ENCODE data around the gene PLPP2. TPM values are rescaled to one million over a fixed set of nuclear protein-coding genes. Genes with fewer than 3 reads are reported as not detected.
A peak's percentile ranks its signal among the peaks of the same experiment; 100 is the strongest.

PLPP2 gene
- total RNA-seq, 4 donors from 2014 or later = 2.5 to 22.2 (median 9.3) TPM

DNA sequence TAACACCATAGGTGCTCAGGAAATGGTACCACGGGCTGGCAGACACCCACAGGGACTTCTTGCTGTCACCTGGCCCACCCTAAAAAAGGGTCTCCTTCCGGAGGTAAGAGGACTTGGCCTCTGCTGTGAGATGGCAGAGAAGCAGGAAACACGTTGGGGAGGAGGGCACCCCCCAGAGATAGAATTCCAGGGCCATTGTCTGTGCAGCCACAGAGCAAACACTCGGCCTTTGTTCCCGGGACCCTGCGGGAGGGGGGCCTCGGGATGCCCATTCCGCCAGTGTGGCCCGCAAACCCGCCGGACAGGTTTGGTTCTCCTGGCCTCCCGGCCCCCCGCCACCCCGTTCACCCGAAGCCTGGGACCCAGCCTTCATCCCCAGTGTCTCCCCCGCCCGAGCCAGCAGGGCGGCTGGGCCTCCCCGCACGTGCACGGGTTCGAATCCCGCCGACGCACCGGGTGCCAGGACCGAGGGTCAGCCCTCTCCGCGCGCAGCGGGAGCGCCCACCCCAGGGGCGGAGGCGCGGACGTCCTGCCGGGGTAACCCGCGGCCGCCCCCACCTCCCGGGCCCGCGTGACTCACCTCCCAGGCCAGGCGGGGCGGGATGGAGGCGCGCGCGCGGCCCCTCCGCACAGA lies 714 bp downstream of the PLPP2 start:
- peaks cover 0 to 53% of the 10 kb centered on the region in 2 donors for H3K27me3 ChIP-seq
- WGBS, 2 donors = 3 to 6% methylated on average over 12 to 19 of the region's 51 CpGs
- peak overlapping the region in 3 of 4 donors; percentile 59 to 80 (median 66) for H3K27ac ChIP-seq

DNA sequence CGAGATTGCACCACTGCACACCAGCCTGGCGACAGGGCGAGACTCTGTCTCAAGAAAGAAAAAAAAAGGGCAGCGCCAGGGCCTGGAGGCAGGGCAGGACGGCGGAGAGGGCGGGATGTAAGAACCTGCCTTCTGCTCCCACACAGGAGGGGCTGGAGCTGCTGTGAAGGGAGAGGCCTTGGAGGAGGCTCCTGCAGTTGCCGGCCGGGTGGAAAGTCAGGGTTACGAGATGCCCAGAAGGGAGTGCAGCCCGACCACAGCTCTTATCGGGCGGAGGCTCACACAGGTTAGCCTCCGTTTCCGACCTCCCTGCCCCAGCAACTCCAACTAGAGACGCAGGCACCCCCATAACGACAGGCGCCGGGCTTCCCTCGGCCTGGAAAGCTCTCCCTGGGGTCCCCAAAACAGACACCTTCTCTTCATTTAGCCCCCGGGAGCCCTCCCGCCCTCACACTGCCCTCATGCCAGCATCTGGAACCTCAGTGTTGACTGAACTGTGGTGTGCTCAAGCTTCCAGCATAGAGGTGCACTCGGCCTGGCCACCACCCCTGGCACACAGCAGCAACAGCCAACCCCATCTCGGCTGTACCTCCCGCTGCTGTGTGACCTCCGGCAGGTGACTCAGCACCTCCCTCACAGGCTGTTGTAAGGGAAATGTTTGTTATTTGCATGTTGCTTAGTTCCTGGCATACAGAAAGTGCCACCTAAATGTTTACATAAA lies 1.4 kb downstream of the PLPP2 start:
- no peaks in the 10 kb centered on the region for H3K9me3 ChIP-seq
- TF ChIP-seq EP300 (IDR thresholded peaks at IDR 0.05) = no peak
- TF ChIP-seq POLR2A (IDR thresholded peaks at IDR 0.05) = no peak
- no peaks in the 10 kb centered on the region for H3K36me3 ChIP-seq
- H3K4me3 ChIP-seq = no peak overlapping the region
- no peak for DNase-seq (ENCODE audit: low spot score in 2 of 2)
- H3K27me3 ChIP-seq = peaks cover 0 to 49% of the 10 kb centered on the region in 2 donors
- peaks cover 0 to 26% (median 13%) of the 10 kb centered on the region in 4 donors for H3K4me1 ChIP-seq
- H3K27ac ChIP-seq = peak overlapping the region in 3 of 4 donors; percentile 59 to 80 (median 66)
- WGBS, 2 donors = 35 to 41% methylated on average over 26 of the region's 26 CpGs

More for the DNA sequence above, 714 bp downstream of the PLPP2 start:
- no peaks in the 10 kb centered on the region for H3K36me3 ChIP-seq
- H3K4me3 ChIP-seq = peak overlapping the region in 3 of 4 donors; percentile 19 to 49 (median 43)
- no peak for DNase-seq (ENCODE audit: low spot score in 2 of 2)
- TF ChIP-seq, protein P1, sequence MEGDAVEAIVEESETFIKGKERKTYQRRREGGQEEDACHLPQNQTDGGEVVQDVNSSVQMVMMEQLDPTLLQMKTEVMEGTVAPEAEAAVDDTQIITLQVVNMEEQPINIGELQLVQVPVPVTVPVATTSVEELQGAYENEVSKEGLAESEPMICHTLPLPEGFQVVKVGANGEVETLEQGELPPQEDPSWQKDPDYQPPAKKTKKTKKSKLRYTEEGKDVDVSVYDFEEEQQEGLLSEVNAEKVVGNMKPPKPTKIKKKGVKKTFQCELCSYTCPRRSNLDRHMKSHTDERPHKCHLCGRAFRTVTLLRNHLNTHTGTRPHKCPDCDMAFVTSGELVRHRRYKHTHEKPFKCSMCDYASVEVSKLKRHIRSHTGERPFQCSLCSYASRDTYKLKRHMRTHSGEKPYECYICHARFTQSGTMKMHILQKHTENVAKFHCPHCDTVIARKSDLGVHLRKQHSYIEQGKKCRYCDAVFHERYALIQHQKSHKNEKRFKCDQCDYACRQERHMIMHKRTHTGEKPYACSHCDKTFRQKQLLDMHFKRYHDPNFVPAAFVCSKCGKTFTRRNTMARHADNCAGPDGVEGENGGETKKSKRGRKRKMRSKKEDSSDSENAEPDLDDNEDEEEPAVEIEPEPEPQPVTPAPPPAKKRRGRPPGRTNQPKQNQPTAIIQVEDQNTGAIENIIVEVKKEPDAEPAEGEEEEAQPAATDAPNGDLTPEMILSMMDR (IDR thresholded peaks at IDR 0.05) = no peak
- TF ChIP-seq POLR2A (IDR thresholded peaks at IDR 0.05) (no peak), EP300 (IDR thresholded peaks at IDR 0.05) (no peak)
- peaks cover 0 to 33% (median 17%) of the 10 kb centered on the region in 4 donors for H3K4me1 ChIP-seq
- H3K9me3 ChIP-seq = no peaks in the 10 kb centered on the region

DNA sequence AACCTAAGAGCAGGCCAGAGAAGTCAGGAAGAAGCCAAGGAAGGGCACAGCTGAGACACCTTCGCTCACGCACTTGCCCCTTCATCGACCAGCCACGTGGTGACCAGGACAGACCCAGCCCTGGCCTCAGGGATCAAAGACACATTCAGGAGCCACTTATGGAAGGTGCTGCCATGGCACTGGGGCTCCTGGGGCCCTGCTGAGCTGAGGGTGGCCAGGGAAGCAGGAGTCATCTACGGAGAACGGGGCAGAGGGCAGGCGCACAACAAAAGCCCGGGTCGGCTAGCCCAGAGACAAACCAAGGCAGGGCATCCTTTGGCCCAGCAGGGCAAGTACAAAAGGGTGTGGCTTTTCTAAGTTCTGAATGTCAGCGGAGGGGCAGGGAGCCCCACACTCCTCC lies 2.3 kb downstream of the PLPP2 start:
- Histone ChIP-seq H3K4me3 (no peak overlapping the region), H3K27ac (peak overlapping the region in 2 of 4 donors; percentile 16 to 80)

DNA sequence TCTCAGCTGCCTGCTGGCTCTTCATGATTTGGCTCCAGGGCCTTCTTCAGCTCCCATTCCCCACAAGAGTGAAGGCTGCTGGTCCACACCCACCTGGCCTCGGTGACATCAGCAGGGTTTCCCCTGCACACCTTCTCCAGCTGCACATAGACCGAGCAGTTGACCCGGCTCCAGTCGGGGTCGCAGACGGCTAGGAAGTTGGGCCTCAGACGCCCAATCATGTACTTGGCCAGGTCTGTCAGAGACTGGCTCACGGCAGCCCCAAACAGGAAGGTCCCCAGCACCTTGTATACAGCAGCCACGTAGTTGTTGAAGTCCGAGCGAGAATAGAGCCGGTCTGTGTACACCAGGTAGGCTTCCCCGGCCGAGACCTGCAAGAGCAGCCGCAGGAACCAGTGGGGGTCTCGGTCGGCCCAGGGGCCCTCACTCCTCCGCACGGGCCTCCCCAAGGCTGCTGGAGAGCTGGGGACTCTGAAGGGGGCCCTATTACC lies 3.8 kb downstream of the PLPP2 start:
- no peak overlapping the region for H3K27ac ChIP-seq
- no peak for DNase-seq (ENCODE audit: low spot score in 2 of 2)
- H3K27me3 ChIP-seq = peaks cover 0 to 25% of the 10 kb centered on the region in 2 donors
- no peaks in the 10 kb centered on the region for H3K9me3 ChIP-seq
- H3K4me1 ChIP-seq = peaks cover 0 to 18% (median 5%) of the 10 kb centered on the region in 4 donors
- no peak overlapping the region for H3K4me3 ChIP-seq
- no peak for TF ChIP-seq POLR2A (IDR thresholded peaks at IDR 0.05)
- TF ChIP-seq, protein P1 (IDR thresholded peaks at IDR 0.05) = no peak
- TF ChIP-seq EP300 (IDR thresholded peaks at IDR 0.05) = no peak
- WGBS, 2 donors = 82 to 84% methylated on average over 13 to 19 of the region's 19 CpGs
- no peaks in the 10 kb centered on the region for H3K36me3 ChIP-seq

More for the DNA sequence above, 2.3 kb downstream of the PLPP2 start:
- peaks cover 0 to 18% (median 7%) of the 10 kb centered on the region in 4 donors for H3K4me1 ChIP-seq
- TF ChIP-seq, protein P1 (IDR thresholded peaks at IDR 0.05) = no peak
- peaks cover 0 to 40% of the 10 kb centered on the region in 2 donors for H3K27me3 ChIP-seq
- no peaks in the 10 kb centered on the region for H3K36me3 ChIP-seq
- WGBS, 2 donors = 71 to 82% methylated on average over 5 to 10 of the region's 10 CpGs
- H3K9me3 ChIP-seq = no peaks in the 10 kb centered on the region
- DNase-seq (ENCODE audit: low spot score in 2 of 2) = no peak

GRCh38 chr19:283395-283794 lies 7.8 kb downstream of the PLPP2 start:
- no peaks in the 10 kb centered on the region for H3K36me3 ChIP-seq
- TF ChIP-seq POLR2A (IDR thresholded peaks at IDR 0.05) (no peak), EP300 (IDR thresholded peaks at IDR 0.05) (no peak)
- TF ChIP-seq, protein P1 (IDR thresholded peaks at IDR 0.05) = no peak
- WGBS, 2 donors = 66 to 81% methylated on average over 10 of the region's 10 CpGs
- no peaks in the 10 kb centered on the region for H3K27me3 ChIP-seq
- H3K9me3 ChIP-seq = no peaks in the 10 kb centered on the region
- H3K4me1 ChIP-seq = no peaks in the 10 kb centered on the region
- H3K4me3 ChIP-seq = no peak overlapping the region
- no peak overlapping the region for H3K27ac ChIP-seq
- no peak for DNase-seq (ENCODE audit: low spot score in 2 of 2)
